Activated CD4-positive, alpha-beta T cell treated with anti-CD3 and anti-CD28 coated beads for 48 hours (primary cell): Measurements from ENCODE around the gene FYN.

ENCODE experiments used
- DNase-seq: peaks from one replicate; pipeline ENCODE4 v3.0.0-alpha.2; 2020

FYN gene

DNA sequence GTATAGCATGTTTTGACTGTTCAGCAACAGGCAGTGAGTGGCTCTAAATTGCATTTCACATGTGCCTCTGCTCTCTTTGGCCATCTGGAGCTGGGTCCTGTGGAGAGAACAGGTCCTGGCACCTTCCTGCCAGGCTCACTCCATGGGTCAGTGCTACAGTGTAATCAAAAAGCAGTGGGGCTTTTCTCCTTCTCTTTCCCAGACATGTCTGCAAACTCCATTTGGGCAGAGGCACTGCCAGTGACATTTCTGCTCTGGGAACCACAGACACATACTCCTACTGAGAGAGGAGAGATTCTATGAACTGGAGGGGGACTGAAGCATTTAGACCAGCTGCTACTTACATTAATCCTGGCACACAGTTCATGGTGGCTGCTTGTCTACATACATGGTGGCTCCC, 199.3 kb downstream of the FYN start:
- no peak for DNase-seq

DNA sequence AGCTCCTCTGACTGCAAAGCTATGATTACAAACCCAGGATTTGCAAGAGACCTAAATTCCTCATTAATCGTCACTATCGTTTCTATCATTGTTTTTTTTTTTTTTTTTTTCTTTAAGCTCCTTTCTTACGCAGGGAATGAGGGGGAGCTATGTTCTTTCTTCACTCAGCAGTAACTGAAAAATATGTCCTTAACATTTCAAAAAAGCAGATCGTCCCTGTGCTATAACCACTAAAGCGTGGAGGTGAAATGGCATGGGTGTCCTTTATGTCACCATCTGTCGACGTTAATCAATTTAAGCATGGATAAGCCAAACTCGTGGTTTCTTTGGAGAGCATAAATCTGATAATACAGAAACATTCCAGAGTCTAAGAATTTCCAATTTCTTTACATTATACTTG, 199.7 kb downstream of the FYN start:
- DNase-seq = no peak

DNA sequence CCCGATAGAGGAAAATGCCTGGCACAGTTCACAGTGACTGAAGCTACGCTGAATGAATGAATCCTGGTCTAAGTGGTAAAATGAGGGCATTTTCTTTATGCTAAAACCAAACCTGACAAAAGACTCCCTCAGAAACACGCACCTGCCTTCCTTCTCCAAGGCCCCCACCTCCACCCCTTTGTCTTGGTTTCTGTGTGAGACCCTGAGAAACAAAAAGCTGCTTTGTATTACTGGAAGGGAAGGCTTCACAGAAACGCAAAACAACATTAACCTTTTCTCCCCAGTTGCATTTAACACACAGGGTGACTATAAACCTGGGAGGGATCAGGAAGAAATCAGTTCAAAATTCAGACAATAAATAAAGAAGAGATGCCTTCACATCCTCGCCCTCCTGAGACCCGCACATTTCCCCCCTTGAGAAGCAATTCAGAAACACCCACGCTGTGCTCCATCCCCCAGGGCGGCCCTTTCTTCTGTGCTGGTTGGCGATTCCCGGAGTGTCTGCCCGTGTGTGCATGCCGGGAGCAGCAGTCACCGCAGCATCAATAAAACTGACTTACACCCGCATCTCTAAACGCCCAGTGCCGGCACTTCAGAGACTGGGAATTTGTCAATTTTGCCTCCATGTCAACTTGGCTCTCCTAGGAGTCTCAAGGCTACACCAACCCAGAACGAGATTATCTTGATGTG, 200.3 kb downstream of the FYN start:
- no peak for DNase-seq

DNA sequence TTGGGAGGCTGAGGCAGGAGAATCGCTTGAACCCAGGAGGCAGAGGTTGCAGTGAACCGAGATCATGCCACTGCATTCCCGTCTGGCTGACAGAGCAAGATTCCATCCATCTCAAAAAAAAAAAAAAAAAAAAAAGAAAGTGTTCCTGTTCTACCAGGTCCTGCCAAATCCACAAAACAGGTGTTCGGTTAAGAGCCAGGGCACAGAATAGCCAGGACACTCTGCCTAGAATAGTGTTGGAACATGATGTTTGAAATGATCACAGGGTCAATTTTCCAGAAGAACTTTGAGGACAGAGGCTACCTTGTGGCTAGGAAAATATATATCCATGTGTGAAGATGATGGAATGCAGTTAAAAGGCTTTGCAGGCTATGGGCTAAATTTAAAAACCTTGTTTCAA, 203.9 kb downstream of the FYN start:
- no peak for DNase-seq

DNA sequence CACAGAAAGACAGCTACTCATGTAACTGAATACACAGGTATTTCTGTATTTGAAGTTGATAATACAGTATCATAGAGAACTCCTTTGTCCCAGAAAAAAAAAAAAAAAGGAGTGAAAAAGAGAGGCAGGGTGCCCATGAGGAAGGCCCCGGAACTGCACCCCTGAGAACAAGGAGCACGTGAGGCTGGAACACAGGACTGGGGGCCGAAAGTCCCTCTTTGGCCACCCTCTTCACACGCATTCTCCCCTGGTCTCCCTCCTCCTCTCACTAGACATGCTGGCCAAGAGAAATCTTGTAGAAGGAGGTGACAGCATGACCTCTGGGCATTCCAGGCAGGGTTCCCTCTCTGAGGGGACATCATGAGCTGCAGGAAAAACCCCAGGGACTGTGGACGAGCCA, 204.8 kb downstream of the FYN start:
- DNase-seq = no peak

DNA sequence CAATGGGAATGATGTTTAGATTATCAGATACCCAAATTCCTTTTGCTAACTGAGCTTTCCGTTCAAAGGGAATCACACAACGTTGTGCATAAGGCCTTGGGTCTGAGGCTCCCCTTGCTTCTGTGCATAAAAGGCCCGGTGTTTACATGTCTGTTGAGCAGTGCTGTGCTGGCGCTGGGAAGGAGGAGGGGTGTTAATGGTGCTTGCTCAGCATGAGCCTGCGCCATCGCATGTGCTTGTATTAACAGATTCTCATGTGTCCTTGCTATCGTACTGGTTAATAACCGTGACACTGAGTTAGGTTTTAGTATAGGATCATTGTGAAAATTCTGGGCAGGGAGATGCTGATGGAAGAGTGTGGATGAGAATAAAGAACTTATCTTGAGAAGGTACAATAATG, 205.3 kb downstream of the FYN start:
- DNase-seq = no peak

DNA sequence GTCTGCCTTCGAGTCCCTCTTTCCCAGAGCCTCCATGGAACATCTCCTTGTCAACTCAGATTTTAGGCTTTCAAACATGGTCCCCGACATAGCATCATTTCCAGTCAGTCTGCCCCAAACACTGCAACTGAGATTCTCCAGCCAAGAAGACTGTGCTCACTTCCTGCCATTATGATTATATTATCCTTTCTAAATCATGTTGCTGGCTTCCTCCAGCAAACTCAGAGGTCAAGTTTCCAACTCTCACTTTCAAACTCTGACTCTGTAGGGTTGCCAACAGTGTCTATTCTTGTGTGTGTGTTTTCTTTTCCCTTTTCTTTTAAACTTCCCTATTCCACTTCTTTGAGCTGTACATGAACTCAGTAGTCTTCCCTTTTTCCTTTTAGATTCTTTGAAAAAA, 206.4 kb downstream of the FYN start:
- DNase-seq = no peak

DNA sequence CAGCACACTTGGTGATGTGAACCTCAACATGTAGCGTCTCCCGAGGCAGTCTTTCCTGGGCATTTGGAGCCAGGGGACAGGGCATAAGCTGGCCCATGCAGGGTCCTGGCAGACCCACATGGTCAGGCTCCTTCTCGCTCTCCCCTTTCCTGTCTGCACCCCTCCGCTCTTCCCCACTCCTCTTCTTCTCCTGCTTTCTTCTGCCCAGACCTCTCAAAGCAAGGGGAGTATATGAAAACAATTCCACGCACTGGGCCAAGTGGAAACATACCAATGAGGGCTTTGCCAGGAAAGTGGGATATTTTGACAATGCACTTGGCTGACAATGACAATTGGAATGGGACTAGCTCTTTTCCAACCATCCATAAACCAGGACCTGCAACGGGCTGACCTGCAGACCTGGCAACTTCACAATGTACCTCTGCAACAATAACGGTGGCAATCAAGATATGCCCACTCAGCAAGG, 208.7 kb downstream of the FYN start:
- no peak for DNase-seq

DNA sequence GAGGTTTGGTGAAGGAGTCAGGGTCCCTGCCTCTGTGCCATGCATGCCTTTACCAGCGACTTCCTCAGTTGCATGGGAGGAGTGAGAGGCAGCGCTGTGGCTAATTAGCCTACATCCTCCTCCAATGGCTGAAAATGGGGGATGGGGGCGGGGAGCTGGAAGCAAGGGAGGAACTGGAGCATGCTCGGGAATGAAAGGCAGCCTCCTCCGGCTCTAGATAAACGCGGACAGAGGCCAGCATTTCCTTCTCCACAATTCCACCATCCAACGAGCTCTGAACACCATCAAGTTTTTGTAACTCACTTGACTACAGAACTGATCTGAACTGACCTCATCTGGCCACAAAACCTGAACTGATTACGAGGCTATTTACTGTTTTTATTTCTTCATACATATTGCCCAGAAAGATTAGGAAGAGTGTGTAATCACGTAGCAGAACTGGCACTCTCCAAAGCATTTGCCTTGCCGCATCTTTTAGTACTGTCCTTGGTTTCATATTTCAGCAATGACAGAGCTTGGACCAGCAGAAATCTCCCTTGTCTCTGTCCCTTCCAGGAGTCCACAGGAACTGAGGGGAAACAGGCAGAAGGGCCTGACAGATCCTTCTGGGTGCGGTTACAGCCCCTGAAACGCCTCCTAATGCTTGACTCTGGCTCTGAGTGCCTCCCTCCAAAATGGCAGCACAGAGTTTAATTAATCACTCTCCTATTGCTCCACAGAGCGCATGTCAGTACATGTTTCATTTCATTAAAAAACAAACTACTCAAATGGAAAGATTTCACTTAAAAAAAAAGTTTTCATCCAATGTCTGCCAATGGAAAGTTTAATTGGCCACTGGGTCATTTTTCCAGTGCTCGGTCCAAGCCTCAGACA, 209.3 kb downstream of the FYN start:
- no peak for DNase-seq

DNA sequence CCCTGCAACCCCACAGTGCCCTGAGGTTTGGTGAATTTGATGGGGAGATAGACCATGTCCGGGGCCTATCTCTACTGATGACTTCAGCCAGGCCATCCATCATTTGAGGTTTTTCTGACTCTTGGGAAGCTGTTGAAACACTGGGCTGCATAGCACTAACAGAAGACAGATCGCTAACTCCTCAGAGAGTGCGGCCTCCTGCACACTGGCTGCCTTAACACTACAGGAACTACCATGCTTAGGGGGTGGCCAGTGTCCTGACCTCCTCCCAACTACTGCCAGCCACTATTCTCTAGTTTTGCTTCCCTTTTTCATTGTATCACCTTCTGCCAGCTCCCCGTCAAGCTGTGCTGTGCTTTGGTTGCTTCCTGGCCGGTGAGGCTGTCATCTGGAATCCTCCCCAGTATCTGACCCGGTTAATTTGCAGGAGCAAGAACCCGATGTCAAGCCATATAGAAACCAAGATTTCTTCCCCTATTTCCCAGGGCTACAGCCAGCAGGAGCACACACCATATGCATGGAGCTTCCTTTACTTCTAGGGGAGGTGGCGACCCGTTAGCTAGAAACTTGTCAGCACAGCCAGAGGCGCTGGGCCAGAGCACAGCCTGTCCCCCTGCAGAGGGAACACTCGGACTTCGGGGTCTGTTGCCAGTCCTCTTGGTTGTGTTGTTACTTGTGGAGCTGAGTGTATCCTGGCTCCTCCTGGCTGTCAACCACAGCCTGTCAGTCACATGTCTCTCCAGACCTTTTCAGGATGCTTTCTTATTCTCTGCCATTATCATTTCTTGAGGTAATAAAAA, 210.3 kb downstream of the FYN start:
- no peak for DNase-seq

DNA sequence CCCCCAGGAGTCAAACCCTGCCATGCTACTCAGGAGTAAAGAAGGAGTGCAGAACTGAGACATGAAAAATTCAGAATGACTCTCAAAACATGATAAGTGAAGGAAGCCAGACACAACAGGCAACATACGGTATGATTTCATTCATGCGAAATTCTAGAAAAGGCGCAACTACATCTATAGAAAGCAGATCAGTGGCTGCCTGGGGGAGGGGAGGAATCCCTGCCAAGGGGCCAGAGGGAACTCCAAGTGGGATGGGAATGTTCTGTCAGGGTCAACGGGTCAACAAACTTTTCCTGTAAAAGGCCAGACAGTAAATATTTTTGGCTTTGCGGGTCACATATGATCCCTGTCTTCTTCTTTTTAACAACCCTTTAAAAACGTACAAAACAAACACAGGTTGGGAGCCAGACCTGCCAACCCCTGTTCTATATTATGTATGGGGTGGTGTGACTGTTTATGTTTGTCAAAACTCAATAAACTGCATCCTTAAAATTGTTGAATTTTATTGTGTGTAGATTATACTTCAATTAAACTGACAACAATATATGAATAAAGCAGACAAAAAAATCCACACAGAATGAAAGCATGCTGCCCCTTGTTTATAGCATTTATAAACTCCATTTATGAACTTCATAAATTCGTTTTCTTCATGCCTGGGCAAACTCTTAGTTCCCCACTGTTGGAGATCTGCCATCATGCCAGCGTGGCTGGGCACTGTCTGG, 211.0 kb downstream of the FYN start:
- no peak for DNase-seq

DNA sequence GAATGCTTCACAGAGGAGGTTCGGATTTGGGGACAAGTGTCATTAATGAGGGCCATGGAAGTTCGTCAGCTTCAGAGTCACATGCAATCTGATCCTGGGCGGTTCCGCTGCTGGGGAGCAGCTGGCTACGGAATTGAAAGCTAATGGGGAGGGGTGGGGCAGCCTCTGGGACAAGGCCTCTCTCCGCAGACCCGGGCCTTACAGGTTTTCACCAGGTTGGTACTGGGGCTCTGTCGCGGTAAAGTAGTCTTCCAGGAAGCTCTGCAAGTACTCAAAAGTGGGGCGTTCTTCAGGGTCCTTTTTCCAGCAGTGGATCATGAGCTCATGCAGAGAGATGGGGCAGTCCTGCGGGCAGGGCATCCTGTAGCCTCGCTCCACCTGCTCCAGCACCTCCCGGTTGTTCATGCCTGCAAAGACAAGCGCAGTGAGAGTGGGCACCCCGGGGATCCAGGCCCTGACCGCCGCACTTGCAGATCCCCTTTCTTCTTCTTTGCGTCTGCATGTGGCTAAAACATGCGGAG, 211.7 kb downstream of the FYN start:
- no peak for DNase-seq

DNA sequence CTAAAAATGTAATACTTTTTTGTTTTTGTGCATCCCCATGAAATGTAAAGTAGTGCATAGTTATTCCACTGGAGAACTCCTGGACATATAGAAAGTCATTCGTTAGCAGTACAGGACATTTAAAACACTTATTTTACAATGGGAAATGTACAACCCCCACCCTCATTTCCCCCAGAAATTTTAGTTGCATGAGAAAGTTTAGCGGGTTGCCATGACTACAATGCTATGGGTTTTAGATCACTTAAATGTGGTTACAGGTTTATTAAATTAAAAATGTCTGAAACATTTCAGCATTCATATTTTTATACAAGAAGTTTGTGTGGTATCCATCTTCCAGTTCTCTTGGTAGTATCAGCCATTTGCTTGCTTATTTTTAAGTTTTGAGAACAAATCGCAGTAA, 212.7 kb downstream of the FYN start:
- DNase-seq = no peak

DNA sequence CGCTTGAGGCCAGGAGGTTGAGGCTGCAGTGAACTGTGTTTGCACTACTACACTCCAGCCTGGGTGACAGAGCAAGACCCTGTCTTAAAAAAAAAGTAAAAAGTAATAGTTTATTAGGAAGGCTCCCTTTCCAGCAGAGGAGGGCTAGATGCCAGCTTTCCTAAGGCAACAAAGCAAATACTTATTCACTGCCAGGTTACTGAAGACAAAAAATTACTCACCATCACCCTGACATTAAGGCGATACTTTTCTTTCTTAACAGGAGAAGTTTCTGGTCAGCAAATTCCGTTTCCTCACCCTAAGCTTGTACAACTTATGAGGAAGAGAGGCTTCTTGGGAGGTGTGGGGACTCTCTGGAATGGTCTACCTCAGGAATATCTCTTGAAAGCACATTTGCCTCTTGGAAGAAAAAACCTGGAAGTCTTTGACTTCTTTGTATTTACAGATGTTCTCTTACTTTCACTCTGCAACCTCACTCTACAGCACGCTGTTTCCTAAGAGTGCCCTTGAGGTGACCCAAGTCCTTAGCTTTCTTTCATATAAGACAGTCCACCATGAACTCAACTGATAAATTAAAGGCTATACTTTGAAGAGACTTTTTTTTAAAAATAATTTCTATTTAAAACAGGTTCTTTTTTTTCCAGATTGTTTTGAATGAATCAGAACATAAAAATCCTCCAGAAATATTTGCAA, 214.6 kb downstream of the FYN start:
- DNase-seq = no peak

DNA sequence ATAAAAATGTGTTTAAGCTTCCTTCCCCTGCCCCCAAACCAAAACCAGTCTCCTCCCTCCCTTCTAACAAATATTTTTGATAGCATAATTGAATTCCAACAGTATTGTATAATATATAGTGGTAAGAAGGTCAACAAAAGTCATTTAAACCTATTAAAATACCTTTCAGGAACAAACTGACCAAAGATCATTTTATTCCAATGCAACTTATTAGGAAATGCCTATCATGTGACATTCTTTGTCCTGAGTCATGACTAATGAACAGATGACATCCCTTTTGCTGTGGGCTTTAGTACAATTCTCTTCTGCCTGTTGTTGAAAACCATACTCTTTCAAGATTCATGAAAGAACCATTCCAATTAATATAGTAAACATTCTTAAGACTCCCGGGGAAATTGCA, 216.1 kb downstream of the FYN start:
- no peak for DNase-seq

DNA sequence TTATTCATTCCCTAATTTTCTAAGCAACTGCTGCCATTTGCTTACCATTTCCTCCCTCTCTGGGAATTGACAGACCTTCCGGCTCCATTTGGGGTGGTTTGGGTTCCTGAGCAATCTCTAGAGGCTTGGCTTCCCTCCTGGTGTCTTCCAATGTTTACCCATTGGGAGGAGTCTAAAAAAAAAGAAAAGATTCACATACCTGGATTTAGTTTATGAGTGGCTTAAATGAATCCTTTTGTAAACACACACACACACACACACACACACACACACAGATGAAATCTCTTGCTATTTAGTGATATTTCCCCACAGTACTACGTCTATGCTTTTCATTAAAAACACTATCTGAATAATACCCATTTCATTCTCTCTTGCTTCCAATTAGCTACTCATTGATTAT, 219.3 kb downstream of the FYN start:
- no peak for DNase-seq

DNA sequence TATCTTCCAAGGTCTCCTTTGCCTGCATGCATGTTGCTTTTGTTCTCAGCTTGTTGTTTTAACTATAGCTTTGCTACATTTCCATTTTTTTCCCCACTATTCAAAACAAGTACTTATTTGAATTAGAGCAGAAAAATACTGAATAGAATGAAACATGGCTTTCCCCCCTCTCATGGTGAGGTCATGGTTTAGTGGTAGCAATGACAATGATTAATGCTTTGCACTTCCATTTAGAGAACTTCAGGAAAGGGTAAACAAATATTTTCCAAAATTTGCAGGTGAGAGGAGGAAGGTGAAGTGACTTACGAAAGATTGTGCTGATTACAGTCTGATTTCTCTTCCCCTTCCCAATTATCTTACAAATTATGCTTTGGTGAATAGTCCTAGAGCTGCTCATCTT, 219.8 kb downstream of the FYN start:
- no peak for DNase-seq

DNA sequence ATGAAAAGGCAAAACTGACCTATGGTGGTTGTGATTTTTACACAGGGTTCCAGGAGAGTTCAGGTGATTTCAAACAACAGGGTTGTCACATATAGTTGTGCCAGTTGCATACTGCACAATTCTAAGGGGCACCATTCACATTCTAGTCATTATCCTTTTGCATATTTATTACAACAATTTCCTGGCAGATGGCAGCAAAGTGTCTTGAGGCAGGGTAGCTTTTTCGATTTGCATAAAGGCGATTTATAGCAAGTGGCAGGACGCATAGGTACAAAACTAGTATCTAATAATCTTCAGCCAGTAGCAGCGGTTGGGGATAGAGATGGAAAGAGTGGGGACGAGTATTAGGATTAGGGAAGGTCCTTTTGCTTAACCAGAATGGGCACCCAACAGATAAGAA, 221.1 kb downstream of the FYN start:
- DNase-seq = no peak

DNA sequence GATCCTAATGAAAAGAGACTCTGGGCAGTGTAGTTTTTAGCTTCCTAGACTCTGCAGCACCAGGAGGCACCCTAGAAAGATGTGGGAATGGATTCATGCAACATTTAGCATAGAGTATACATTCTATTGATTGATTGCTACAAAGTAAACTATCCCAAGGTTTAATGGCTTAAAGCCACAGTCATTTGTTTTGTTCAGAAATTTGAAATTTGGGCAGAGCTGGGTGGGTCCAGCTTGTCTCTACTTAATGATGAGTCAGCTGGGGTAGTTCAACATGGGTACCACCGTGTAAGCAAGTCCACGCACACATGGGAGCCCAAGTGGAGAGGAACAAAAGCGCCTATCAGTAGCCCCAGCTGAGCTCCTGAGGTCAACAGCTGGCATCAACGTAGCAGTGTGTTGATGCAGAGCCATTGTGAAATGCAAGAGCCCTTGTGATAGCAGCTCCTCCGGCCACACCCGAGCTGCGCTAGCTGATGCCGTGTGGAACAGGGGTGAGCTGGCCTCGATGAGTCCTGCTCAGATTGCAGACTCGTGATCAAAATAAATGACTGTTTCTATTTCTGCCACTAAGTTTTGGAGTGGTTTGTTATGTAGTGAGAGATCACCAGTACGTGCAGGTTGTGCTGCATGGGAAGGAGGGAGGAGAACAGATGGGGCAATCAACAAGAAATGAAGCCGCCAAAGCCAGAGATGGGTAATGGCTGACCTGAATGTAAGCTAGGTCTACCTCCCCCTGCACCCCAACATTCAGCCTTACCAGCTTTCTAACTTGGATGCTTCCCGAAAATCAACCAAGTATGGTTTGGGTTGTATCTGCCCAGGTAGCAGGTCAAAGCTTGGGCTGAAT, 221.8 kb downstream of the FYN start:
- DNase-seq = no peak

DNA sequence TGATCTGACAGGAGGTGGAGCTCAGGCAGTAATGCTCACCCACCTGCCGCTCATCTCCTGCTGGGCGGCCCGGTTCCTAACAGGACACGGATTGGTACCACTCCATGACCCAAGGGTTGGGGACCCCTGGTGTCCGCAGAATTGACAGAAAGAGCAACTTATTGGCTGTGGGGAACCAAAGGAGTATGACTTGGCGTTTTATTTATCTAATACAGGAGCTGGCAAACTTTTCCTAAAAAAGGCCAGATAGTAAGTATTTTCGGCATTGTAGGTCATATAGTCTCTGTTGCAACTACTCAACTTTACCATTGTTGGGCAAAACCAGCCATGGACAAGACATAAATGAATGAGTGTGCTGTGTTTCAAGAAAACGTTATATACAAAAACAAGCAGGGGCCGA, 223.2 kb downstream of the FYN start:
- no peak for DNase-seq

DNA sequence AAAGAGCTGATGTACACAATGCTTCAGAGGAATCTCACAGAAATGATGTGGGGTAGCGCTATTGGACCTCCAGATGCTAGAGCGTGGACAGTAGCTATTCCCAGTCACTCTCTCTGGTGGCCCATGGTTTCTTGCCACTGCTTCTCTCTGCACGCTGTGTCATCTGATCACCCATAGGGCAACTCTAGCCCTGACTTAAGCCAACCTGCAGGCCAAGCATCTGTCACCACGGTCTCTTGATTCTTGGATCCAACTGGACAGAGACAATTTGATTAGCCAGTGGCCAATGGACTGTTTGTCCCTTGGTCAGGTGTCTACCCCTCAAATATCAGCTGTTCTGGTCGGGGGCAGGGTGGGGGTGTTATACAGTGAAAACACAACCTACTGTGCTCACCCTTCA, 225.2 kb downstream of the FYN start:
- no peak for DNase-seq
